Measurements from ENCODE around the gene TEX52.
"Not testable (repeated sequence)": the region's sequence is repeated elsewhere in the genome, so short reads cannot be mapped to it uniquely, and the experiment has no call there.

The TEX52 gene

GRCh38 chr12:2857021-2857431 is at the start of gene TEX52:
TSS of gene TEX52 (minus strand) at chr12:2857039. CDS start at chr12:2857026, 13 bp downstream.
- no peak for DNase-seq (ENCODE audit: low read depth in 2 of 2)

GRCh38 chr12:2904260-2904659 is 47.4 kb upstream of the TEX52 start:
- no peak for DNase-seq (ENCODE audit: low read depth in 2 of 2)

GRCh38 chr12:2902272-2902880 is 45.5 kb upstream of the TEX52 start:
- no peak for DNase-seq (ENCODE audit: low read depth in 2 of 2)

- DNase-seq (ENCODE audit: low read depth in 2 of 2), result no peak
These were observed 43.8 kb upstream of the TEX52 start for GRCh38 chr12:2900642-2901041.

- no peak for DNase-seq (ENCODE audit: low read depth in 2 of 2)
These were observed 40.6 kb upstream of the TEX52 start for GRCh38 chr12:2897418-2897817.

DNA sequence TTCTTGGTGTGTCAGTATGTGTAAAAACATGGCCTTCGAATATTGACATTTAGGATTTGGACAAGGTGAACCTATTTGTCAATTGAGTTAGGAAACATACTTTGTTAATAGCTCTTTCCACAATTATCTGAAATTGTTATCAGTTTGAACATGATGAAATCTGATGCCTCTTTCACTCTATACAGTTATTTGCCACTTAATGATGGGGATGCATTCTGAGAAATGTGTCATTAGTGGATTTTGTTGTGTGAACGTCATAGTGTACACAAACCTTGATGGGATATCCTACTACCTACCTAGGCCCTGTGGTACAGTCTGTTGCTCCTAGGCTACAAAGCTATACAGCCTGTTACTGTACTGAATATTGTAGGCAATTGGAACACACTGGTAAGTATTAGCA is 38.7 kb upstream of the TEX52 start:
- no peak for DNase-seq (ENCODE audit: low read depth in 2 of 2)

- no peak for DNase-seq (ENCODE audit: low read depth in 2 of 2)
These were observed 38.2 kb upstream of the TEX52 start for GRCh38 chr12:2895051-2895451.

DNA sequence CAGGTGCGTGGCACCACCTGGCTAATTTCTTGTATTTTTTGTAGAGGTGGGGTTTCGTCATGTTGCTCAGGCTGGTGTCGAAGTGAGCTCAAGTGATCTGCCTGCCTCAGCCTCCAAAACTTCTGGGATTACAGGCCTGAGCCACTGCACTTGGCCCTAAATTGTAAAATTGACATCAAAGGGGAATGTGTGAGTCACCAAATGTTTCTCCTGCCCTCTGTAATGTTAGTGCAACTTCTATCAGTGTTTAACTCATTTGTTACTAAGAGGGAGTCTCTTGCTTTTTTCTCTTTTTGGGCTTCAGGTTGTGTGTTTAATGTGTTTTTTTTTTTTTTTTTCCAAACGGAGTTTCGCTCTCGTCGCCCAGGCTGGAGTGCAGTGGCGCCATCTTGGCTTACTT is 36.2 kb upstream of the TEX52 start:
- DNase-seq (ENCODE audit: low read depth in 2 of 2), result no peak

DNA sequence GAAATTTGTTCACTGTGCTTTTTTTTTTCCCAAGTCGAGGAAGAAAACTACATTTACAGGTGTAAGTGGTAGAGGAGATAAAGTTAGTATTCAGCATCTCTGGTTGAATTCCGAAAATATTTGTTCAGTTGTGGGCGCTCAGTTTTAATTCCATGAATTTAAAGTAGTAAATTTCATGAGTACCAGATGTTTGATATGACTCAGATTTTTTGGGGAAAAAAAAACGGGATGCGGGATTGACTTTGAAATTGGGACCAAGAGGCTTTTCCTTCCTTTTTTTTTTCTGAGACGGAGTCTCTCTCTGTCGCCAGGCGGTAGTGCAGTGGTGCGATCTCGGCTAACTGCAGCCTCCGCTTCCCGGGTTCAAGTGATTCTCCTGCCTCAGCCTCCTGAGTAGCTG is 35.4 kb upstream of the TEX52 start:
- DNase-seq (ENCODE audit: low read depth in 2 of 2), result no peak

DNA sequence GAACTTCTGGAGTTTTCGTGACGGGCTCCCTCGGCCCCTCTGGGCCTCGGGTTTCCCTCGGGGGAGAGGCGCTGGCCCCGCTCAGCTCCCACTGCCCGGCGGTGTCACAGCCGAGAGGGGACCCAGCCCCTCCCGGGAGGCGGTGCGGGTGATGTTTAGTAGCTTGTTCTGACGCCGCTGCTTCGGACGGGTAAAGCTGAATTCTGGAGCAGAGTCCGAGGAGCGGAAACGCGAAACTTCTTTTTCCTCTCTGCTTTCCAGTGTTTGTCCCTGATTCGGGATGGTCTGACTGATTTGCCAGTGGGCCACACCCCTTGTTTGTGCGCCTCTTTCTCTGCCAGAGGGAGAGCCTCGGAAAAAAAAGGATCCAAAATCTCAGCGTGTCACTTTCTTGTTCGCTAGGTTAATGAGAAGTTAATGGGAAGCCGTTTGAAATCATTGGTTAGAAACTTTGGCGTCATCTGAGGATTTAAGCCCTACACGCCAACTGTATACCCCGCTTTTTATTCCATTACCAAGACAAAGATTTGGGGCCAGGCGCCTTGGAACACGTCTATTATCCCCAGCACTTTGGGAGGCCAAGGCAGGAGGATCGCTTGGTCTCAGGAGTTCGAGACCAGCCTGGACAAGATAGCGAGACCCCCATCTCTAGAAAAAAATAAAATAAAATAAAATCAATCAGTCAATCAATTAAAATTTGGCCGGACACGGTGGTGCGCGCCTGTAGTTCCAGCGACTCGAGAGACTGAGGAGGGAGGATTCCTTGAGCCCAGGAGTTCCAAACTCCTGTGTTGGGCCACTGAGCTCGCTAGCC is 34.6 kb upstream of the TEX52 start:
- DNase-seq (ENCODE audit: low read depth in 2 of 2), result no peak

DNA sequence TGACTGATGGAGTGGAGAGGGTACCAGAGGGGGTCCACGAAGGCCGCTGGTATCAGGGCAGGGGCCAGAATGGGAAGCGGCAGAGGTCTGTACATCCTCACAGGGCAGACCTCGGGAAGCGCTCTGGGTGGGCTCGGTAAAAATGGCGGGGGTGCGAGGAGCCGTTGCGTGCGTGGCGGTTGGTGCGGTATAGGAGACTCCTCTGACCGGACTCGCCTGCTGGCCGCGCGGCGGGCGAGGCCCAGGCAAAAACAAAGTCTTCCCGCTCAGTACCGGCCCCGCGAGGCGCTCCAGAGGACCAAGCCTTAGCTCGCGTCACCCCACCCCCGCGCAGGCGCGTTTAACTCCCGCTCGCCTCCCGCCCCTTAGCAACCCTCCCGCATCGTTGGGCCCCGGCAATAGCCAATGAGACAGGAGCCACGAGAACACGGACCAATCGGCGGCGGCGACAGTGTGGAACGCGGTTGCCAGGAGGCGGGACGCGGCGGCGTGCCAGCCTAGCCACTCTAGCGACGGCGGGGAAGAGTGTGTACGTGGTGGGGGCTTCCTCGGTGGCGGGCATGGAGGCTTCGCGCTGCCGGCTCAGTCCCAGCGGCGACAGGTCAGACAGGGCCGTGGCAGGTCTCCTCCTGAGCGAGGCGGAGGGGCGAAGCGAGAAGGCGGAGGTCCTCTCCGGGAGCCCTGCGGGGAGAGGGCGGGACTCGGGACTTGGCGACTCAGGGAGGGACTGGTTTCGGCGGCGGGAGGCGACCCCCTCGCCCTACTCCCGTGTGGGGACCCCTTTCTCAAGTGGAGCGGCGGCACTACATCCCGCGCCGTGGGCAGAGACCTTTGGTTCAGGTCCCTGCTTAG is 33.8 kb upstream of the TEX52 start, which contains the start of gene TULP3:
TULP3 (plus strand) TSS at position 504 of the 852 bp plus-strand sequence; CDS start at position 561, 57 bp downstream.
- DNase-seq (ENCODE audit: low read depth in 2 of 2), result peak; percentile 95 to 96

GRCh38 chr12:2890001-2890387 is 33.2 kb upstream of the TEX52 start:
- DNase-seq (ENCODE audit: low read depth in 2 of 2), result no peak

DNA sequence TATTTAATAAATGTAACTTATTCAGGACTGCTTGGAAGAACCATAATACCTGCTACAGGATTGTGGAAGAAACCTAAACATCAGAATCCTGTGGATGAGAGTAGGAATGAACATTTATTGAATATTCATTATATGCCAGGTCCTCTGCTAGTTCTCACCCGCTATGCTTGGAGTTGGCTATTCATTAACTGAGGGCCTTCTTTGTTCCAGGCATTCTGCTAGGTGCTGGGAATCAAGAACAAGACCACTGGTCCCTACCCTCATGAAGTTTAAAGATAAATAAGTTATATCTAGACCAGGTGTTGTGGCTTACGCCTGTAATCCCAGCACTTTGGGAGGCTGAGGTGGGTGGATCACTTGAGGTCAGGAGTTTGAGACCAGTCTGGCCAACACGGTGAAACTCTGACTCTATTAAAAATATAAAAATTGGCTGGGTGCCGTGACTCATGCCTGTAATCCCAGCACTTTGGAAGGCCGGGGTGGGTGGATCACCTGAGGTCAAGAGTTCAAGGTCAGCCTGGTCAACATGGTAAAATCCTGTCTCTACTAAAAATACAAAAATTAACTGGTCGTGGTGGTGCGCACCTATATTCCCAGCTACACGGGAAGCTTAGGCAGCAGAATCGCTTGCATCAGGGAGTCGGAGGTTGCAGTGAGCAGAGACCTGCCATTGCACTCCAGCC is 30.1 kb upstream of the TEX52 start:
- no peak for DNase-seq (ENCODE audit: low read depth in 2 of 2)

GRCh38 chr12:2884810-2885209 is 28.0 kb upstream of the TEX52 start:
- no peak for DNase-seq (ENCODE audit: low read depth in 2 of 2)

DNA sequence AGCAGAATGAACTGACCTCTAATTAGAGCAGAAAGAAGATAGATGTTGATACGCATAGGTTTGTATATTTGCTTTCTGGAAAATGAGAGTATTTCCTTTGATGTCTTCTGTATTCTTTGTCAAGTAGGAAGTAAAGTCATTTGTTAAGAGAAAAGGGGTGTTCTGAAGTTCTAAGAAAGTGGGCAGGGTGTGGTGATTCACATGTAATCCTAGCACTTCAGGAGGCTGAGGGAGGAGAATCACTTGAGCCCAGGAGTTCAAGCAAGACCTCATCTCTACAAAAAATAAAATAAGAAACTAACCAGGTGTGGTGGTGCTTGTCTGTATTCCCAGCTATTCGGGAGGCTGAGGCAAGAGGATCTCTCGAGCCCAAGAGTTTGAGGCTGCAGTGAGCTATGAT is 23.0 kb upstream of the TEX52 start:
- DNase-seq (ENCODE audit: low read depth in 2 of 2), result no peak

DNA sequence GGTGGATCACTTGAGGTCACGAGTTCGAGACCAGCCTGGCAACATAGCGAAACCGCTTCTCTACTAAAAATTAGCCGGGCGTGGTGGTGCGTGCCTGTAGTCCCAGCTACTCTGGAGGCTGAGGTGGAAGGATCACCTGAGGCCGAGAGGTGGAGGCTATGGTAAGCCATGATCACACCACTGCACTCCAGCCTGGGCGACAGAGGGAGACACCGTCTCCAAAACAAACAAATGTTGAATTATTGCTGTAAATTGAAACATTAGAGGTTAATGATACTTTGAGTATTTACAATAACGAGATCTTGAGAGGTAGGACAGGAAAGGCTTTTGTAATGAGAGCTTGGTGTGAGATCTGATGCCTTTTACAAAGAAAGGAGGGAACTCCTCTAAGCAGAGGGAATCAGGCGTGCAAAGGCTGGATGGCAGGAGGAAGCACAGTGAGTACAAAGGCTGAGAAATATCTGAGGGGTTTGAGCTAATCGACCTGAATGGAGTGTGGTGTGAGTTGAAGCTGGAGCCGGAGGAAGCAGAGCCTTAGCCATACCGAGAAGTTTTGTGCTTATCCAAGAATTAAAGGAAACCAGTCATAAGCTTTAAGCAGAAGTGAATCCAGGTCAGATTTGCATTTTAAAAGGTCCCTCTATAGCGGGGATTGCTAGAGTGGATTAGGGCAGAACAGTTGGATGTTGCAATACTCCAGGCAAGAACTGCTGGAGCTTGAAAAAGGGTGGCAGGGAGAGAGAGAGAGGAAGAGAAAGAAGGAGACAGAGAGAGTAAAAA is 21.3 kb upstream of the TEX52 start:
- DNase-seq (ENCODE audit: low read depth in 2 of 2), result no peak

GRCh38 chr12:2877047-2877952 is 20.5 kb upstream of the TEX52 start, which contains the start of the genes FOXM1 and RHNO1:
TSS of gene FOXM1 (minus strand) at chr12:2877174. CDS start at chr12:2874478, 2,696 bp downstream.
TSS of gene RHNO1 (plus strand) at chr12:2877223. CDS start at chr12:2885367, 8,144 bp downstream.
- peak; percentile 75 to 81 for DNase-seq (ENCODE audit: low read depth in 2 of 2)

- no peak for DNase-seq (ENCODE audit: low read depth in 2 of 2)
These were observed 19.7 kb upstream of the TEX52 start for GRCh38 chr12:2876431-2877046.

DNA sequence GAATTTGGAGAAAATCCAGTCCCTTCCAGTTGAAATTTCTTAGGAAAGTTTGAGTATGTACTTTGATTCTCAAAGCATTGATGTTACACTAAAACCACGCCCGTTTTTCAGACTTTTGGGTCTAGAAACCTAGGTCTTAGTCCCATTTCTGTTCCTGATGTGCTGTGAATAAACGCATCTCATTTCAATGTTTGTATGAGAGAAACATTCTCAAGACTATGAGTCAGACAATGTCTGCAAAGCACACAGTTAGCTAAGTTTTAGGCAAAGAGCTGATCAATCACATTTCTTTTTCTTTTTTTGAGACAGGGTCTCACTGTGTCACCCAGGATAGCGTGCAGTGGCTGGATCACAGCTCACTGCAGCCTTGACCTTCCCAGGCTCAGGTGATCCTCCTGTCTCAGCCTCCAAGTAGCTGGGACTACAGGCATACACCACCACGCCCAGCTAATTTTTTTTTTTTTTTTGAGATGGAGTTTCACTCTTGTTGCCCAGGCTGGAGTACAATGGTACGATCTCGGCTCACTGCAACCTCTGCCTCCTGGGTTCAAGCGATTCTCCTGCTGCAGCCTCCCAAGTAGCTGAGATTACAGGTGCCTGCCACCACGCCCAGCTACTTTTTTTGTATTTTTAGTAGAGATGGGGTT is 12.3 kb upstream of the TEX52 start:
- not testable (repeated sequence) for DNase-seq (ENCODE audit: low read depth in 2 of 2)
